Lower lobe of right lung (tissue), 2 donors: ENCODE data around the gene SOX6. TPM values are rescaled to one million over a fixed set of nuclear protein-coding genes. Genes with fewer than 3 reads are reported as not detected.

Experiments
- ATAC-seq, 2 donors: fragments of 200-7000 bp; cut with Tn5 transposase; one replicate each; pipeline ENCODE4 v1.9.1; 2020 to 2022; ENCODE audit warnings: mild to moderate bottlenecking in 2 of 2, moderate library complexity in 2 of 2
- DNase-seq: peaks from one replicate; pipeline ENCODE4 v3.0.0-alpha.2; 2020
- H3K27ac ChIP-seq: fragments of 200-600 bp; one replicate; pipeline ENCODE4 v1.8.0; 2022
- H3K27me3 ChIP-seq: fragments of 200-600 bp; one replicate; pipeline ENCODE4 v1.8.0; 2022; ENCODE audit warnings: low read depth
- H3K36me3 ChIP-seq: fragments of 200-600 bp; one replicate; pipeline ENCODE4 v1.8.0; 2022; ENCODE audit warnings: mild to moderate bottlenecking
- H3K4me1 ChIP-seq: fragments of 200-600 bp; one replicate; pipeline ENCODE4 v1.8.0; 2022
- H3K4me3 ChIP-seq: fragments of 200-600 bp; one replicate; pipeline ENCODE4 v1.8.0; 2022; ENCODE audit warnings: mild to moderate bottlenecking
- H3K9me3 ChIP-seq: fragments of 200-600 bp; one replicate; pipeline ENCODE4 v1.8.0; 2022
- intact Hi-C: fragments of 100-400 bp; cut with DNase I; formaldehyde crosslinking; loops from one replicate; pipeline ENCODE4 v1.11.0; 2022
- total RNA-seq: library from RNA; stranded (reverse); fragmentation: NEBNext Ultra II Directional; extraction: Animal tissue kit (Norgen Biotek cat#: 25700); gene quantifications from one replicate; pipeline ENCODE4 v1.2.1, GENCODE V29; 2021
- TF ChIP-seq, protein P1 (sequence below): fragments of 200-600 bp; IDR thresholded peaks from one replicate; pipeline ENCODE4 v1.8.0; 2022; ENCODE audit warnings: antibody characterized with exemption, mild to moderate bottlenecking
- donor health status: DM: no; HTN: yes; CAD: no; lungs with severe emphysema.

SOX6 gene
- total RNA-seq, 1 donor from 2014 or later: 4.8 TPM

GRCh38 chr11:16262645-16262955 is 93.7 kb downstream of the SOX6 start:
- H3K36me3 ChIP-seq: no peaks in the 10 kb centered on the region
- H3K4me1 ChIP-seq: no peaks in the 10 kb centered on the region
- H3K27me3 ChIP-seq: no peaks in the 10 kb centered on the region
- no peak overlapping the region for H3K27ac ChIP-seq
- no peaks in the 10 kb centered on the region for H3K9me3 ChIP-seq
- TF ChIP-seq, protein P1, sequence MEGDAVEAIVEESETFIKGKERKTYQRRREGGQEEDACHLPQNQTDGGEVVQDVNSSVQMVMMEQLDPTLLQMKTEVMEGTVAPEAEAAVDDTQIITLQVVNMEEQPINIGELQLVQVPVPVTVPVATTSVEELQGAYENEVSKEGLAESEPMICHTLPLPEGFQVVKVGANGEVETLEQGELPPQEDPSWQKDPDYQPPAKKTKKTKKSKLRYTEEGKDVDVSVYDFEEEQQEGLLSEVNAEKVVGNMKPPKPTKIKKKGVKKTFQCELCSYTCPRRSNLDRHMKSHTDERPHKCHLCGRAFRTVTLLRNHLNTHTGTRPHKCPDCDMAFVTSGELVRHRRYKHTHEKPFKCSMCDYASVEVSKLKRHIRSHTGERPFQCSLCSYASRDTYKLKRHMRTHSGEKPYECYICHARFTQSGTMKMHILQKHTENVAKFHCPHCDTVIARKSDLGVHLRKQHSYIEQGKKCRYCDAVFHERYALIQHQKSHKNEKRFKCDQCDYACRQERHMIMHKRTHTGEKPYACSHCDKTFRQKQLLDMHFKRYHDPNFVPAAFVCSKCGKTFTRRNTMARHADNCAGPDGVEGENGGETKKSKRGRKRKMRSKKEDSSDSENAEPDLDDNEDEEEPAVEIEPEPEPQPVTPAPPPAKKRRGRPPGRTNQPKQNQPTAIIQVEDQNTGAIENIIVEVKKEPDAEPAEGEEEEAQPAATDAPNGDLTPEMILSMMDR: no peak
- intact Hi-C loops: no loop called here
- ATAC-seq: no peak
- H3K4me3 ChIP-seq: no peak overlapping the region
- no peak for DNase-seq

DNA sequence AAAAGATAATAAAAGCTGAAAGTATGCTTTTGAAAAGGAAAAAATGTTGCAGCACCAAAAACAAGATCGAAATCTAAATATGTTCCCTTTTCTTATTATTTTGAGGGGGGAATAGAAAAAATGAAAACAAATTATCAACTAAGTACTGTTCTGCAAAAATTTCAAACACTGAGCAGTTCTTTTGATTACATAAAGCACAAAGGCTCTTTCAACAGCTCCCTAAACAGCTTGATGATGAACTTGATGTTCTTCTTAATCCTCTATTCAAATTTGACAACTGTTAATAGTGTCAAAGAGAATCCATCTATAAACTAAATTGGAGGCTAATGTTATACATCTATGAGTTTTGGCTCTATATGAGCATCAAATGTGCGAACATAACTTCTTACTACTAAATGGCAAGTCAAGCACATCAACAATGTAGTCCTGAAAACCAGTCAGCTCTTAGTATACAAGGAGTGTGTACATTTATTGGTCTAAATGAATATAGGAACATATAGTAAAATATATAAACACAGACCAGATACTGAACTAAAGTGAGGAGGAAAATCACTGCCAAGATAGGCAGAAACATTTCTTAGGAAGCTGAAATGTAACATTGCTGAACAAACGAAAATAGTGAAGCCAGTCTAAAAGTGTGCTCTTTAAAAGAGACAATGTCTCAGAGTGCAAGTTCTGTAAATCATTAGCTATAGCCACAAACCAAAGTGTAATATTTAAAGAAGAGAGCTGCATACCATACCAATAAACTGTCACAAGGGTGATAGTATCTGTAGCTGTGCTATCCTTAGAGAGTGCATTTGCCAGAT is 94.3 kb downstream of the SOX6 start:
- DNase-seq: no peak
- Histone ChIP-seq H3K4me1 (no peaks in the 10 kb centered on the region), H3K4me3 (no peak overlapping the region), H3K27ac (no peak overlapping the region), H3K36me3 (no peaks in the 10 kb centered on the region), H3K9me3 (no peaks in the 10 kb centered on the region), H3K27me3 (no peaks in the 10 kb centered on the region)
- intact Hi-C loops: no loop called here
- TF ChIP-seq, protein P1: no peak
- no peak for ATAC-seq

DNA sequence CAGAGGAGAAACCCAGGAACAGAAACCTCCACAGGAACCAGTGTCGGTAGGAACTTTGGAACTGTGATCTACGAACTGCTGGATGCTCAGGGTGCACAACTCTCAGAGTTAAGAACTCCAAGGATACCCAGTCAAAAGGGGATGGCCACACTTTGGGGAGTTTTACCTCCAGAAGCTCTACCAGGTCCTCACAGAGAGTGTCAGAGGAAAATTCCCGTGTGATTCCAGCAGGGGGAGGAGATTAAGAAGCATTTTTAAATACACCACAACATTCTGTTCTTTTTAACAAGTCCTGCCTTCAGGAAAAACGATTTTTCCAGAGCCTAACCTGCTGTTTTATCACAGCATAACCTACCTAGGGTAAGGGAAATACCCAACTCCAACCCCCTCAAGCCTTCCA is 104.0 kb downstream of the SOX6 start:
- no peak overlapping the region for H3K27ac ChIP-seq
- no peaks in the 10 kb centered on the region for H3K36me3 ChIP-seq
- no peaks in the 10 kb centered on the region for H3K27me3 ChIP-seq
- no peaks in the 10 kb centered on the region for H3K9me3 ChIP-seq
- intact Hi-C loops: no loop called here
- DNase-seq (no peak), ATAC-seq (no peak)
- TF ChIP-seq, protein P1: no peak
- H3K4me3 ChIP-seq: no peak overlapping the region
- H3K4me1 ChIP-seq: no peaks in the 10 kb centered on the region

GRCh38 chr11:16248248-16248647 is 108.1 kb downstream of the SOX6 start:
- Histone ChIP-seq H3K4me3 (no peak overlapping the region), H3K36me3 (no peaks in the 10 kb centered on the region), H3K27me3 (no peaks in the 10 kb centered on the region), H3K9me3 (no peaks in the 10 kb centered on the region), H3K27ac (no peak overlapping the region), H3K4me1 (no peaks in the 10 kb centered on the region)
- ATAC-seq (no peak), DNase-seq (no peak)
- TF ChIP-seq, protein P1: no peak
- intact Hi-C loops: no loop called here

GRCh38 chr11:16242806-16243205 is 113.5 kb downstream of the SOX6 start:
- TF ChIP-seq, protein P1: no peak
- H3K9me3 ChIP-seq: no peaks in the 10 kb centered on the region
- H3K4me3 ChIP-seq: no peak overlapping the region
- intact Hi-C loops: no loop called here
- ATAC-seq (no peak), DNase-seq (no peak)
- H3K36me3 ChIP-seq: no peaks in the 10 kb centered on the region
- H3K27ac ChIP-seq: no peak overlapping the region
- no peaks in the 10 kb centered on the region for H3K27me3 ChIP-seq
- H3K4me1 ChIP-seq: no peaks in the 10 kb centered on the region
